HS-5 (cell line): ENCODE data around the gene FGB.

Experiments used
- DNase-seq: peaks from one replicate; pipeline ENCODE4 v3.0.0-alpha.2; 2012; ENCODE audit warnings: low read depth

Gene FGB

DNA sequence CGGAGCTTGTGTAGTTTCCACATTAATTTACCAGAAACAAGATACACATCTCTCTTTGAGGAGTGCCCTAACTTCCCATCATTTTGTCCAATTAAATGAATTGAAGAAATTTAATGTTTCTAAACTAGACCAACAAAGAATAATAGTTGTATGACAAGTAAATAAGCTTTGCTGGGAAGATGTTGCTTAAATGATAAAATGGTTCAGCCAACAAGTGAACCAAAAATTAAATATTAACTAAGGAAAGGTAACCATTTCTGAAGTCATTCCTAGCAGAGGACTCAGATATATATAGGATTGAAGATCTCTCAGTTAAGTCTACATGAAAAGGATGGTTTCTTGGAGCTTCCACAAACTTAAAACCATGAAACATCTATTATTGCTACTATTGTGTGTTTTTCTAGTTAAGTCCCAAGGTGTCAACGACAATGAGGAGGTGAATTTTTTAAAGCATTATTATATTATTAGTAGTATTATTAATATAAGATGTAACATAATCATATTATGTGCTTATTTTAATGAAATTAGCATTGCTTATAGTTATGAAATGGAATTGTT is at the start of gene FGB:
Gene FGB (plus strand): TSS at position 315 of the 558 bp plus-strand sequence. CDS start 8 bp downstream, at position 323.
- DNase-seq, result no peak

GRCh38 chr4:154516318-154517029 is 46.3 kb upstream of the FGB start:
- DNase-seq, result no peak

GRCh38 chr4:154517591-154517990 is 45.2 kb upstream of the FGB start:
- DNase-seq, result no peak

- no peak for DNase-seq
Observed at GRCh38 chr4:154519214-154519613, 43.6 kb upstream of the FGB start.

DNA sequence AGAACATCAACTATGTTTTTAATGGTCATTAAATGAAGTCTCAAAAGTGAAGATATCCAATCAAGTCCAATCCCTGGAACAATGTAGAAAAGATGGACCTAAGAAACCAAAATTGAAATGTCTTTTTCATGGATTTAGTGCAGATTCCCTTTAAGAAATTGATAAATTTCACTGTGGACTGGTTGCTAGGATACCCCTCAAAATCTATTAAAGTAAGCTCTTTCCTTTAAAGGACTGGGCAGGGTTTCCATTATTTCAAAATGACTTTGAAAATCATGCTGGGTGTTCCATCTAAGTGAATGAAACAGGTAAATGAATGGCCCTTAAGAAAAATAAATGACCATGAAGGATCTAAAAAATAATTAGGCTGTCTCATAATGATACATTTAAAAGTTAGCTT is 41.2 kb upstream of the FGB start:
- no peak for DNase-seq

DNA sequence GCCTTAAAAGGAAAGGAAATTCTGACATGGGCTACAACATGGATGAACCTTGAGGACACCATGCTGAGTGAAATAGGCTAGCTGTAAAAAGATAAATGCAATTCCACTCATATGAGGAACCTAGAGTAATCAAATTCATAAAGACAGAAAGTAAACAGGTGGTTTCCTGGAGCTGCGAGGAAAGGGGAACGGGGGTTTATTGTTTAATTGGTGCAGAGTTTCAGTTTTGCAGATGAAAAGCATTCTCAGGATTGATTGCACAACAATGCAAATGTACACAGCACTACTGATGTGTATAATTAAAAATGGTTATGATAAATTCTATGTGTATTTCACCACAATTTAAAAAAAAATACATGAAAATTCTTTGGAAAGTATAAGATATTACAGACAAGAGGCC is 36.7 kb upstream of the FGB start:
- DNase-seq, result no peak

- no peak for DNase-seq
Observed at GRCh38 chr4:154527308-154527707, 35.5 kb upstream of the FGB start.

GRCh38 chr4:154528869-154529268 is 33.9 kb upstream of the FGB start:
- DNase-seq, result no peak

- no peak for DNase-seq
Observed at GRCh38 chr4:154529728-154530519, 32.9 kb upstream of the FGB start.

DNA sequence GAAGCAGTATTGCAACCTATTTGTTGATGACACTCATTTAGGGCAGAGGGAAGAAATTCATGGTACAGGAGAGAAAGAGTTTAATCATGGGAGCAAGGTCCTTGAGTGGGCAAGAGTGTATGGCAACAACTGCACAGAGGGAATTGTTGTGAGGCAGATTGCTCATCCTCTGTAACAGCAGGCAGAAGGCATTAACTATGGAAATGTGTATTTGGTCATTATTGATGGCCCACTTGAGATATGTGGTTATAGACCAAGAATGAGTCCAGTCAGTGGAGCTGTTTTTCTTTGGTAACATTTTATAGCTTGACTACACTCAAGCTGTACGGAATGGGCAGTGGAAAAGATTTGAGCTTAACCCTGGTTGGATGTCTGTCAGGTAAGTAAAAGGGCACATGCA is 28.5 kb upstream of the FGB start:
- no peak for DNase-seq

DNA sequence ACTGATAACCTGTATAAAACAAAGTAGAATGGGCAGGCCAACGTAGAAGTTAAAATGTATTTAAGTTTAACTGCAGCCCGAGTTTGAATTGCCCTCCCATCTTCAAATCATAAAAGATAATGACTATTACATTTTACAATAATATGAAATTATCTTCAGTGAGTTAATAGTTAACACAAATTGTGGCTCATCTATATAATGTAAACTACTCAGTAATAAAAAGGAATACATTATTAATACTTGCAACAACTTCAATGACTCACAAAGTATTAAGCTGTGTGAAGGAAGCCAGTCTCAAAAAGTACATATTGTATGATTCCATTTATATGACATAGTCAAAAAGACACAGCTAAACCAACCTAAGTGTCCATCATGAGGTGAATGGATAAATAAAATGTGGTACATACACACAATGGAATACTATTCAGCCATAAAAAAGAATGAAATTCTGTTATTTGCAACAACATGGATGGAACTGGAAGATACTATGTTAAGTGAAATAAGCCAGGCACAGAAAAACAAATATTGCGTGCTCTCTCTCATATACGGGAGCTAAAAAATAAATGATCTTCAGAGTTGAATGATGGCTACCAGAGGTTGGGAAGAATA is 20.4 kb upstream of the FGB start:
- DNase-seq, result no peak

DNA sequence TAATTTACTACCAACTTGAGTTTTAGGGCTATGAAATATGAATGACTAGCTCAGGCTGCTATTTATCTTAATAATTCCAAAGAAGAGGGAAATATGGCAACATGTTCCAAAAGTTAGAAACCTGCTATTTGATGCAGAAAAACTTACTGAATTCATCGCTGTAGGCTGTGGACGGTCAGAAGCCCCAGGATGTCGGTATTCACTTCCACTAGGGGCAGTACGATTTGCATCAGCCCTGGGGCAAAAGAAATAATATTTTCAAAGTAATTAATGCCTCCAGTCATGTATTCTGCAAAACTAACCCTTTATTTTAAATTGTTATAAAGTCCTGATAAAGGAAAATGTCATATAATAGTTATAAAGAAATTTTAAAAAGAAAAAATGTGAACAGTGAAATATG is 17.1 kb upstream of the FGB start:
- no peak for DNase-seq

DNA sequence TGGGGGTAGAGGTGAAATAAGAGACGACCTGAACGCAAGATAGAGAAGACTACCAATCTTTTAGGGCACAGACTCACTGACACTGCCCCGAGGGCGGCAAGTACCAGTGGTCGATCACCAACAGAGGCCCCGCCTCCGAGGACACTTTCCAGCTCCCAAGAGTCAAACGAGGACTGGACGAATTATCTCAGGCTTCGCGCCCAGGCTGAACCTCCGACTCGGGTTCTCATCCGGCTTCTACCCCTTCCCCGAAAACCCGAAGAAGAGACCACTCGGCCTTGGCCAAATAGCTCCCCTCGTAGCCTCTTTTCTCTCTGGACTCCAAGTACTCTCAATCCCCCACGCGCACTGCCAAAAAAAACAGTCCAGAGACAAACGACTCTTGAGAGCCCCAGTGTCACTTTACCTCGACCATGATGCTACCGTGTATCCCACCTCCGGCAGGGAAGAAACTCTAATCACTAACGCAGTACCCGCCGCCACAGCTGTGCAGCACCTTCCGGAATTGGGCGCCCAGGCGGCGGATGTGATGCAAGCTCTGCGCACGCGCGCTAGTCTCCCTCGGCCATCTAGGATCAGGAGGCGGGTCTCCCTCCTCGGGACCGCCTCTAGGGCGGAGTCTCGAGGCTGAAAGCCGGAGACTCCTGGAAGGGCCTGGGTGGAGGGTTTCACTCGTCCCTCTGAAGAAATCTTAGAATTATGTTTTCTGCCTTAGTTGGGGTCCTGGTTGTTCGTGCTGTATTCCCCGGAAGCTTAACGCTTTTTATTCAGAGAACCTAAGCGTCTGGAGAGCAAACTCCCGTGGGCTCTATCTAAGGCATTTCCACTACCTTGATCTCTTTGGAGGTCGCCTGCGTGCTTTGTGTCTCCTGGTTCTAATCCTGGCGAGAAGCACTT is 12.7 kb upstream of the FGB start, which contains the start of gene PLRG1:
Gene PLRG1 (minus strand): TSS at position 507 of the 897 bp plus-strand sequence. CDS start 92 bp downstream, at position 415.
- peak; percentile 78 for DNase-seq

DNA sequence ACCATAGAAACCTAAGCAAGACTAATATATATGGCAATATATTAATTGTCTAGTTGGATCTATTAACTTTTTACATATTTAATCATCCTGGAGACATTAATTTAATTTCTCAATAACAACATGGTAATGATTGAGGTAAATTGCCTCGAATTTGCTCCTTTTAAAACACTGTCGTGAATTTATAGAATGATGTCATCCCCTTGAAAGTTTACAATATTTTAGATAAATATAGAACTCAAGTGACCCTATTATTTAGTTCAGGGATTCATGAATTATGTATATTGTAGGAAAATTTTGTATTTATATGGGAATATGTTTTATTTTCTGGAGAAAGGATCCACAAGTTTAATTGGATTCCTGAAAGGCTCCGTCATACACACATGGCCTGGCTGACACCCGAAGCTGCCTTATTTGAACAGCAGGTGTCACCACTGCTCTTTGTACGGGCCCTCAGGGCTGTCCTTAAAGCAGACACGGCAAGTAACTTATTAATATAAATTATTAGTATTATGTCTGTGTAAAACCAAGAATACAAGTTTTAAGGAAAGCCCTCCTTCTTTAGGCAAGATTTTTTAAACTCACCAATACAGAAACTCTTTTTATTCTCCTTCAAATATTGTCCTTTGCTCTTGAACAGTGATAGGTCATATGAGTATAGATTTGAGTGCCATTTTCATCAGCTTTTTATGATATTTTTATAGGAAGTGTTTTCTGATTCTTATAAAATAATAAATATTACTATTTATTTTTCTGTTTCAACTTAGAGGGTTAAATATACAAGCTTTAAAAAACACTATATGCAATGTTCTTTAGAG is 10.7 kb upstream of the FGB start:
- peak; percentile 34 for DNase-seq

DNA sequence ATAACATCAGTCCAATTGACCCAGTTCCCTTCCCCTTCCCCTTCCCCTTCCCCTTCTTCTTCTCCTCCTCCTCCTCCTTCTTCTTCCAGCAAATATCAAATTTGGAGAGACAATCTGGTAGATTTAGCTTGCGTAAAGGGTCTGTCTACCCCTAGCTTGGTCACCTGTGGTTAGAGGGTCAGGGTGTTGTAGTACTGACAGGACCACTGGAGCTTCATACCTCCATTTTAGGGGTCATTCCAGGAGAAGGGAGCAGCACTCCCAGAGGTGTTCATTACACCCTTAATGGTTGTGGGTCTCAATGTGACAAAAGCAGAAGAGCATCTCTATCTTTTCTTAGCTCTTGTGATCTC is 3.7 kb upstream of the FGB start:
- no peak for DNase-seq

DNA sequence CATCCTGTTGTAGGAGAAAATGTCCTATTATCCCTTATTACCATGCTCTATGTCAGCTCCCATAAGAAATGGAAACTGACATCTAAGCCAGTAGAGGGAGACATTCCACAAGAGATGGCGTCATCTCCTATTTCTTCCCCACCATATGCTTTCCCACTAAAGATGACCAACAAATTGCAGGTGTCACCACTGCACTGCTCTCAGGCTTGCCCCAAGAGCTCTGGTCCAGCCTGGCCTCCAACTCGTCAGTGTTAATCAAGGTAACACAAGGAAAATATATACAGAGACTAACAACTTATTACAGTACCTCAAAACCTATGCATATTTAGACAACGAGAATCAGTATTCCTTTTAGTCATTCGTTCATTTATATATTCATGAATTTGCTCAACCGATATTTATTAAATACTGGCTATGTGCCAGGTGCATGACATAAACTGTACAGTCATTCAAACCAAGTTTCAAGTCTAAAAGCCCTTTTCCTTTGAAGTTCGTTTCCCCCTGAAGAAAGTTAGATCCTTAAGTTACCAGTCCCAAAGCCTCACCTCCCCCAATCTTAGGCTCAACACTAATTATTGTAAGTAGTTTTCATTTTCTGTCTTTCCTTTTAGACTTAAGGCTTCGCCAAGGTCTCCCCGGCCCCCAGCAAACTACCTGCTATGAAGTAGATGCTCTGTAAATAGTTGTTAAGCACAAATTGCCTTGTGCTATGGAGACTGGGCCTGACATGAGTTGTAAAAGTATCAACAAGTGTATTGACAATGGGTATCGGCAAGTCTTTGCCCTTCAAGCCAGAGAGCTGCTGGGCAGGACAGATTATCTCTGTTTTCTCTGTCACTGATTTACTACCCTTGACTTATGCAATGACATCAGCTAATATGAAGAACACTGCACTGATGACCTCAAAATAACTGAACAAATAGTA is 3.1 kb upstream of the FGB start:
- DNase-seq, result peak; percentile 47

DNA sequence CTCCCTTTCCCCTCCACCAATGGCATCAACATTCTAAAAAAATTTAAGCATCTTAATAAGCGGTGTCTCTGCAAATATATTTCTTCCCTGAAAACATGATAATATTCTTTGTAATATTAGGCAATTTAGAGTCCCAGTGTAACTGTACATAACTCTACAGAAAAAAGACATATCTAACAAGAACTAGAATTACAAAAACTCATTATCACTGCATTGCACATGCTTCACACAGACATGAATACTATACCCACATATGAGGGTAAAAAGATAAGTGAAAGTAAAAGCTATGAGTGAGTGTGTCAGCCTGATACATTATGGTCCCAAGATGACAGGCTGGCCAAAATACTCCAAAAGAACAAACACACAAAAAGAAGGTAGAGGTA is 2.4 kb upstream of the FGB start:
- no peak for DNase-seq

DNA sequence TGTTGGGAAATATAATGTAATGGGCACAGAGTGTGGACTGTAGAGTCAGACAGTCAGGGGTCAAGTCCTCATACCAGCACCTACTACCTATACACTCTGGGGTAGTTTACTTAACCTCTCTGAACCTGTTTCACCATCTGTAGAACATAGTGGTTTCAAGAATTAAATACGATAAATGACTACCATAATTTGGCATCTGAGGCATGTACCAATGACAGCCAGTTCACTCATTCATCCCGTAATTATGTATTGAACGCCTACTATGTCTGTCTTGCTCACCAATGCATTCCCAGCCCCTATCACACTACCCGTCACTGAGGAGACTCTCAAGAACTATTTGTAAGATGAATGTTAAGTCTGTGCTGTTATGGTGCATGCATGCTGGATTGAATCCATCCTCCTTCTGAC is 2.0 kb upstream of the FGB start:
- peak; percentile 82 for DNase-seq

GRCh38 chr4:154564311-154564710 is 1.5 kb downstream of the FGB start:
- DNase-seq, result no peak

DNA sequence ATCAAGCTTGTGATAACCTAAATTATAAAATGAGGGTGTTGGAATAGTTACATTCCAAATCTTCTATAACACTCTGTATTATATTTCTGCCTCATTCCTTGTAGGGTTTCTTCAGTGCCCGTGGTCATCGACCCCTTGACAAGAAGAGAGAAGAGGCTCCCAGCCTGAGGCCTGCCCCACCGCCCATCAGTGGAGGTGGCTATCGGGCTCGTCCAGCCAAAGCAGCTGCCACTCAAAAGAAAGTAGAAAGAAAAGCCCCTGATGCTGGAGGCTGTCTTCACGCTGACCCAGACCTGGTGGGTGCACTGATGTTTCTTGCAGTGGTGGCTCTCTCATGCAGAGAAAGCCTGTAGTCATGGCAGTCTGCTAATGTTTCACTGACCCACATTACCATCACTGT is 2.9 kb downstream of the FGB start:
- no peak for DNase-seq
